Ascending aorta (tissue), 2 donors: ENCODE data around the gene CNTLN. TPM values are rescaled to one million over a fixed set of nuclear protein-coding genes. Genes with fewer than 3 reads are reported as not detected.
"Not testable (repeated sequence)": the region's sequence is repeated elsewhere in the genome, so short reads cannot be mapped to it uniquely, and the experiment has no call there.

Source experiments
- DNase-seq, 2 donors: peaks; one replicate each; pipeline ENCODE4 v3.0.0-alpha.2; 2019; ENCODE audit warnings: low spot score in 2 of 2
- H3K27ac ChIP-seq, 2 donors: fragments of 200-600 bp; sonication (generic); one replicate each; pipeline ENCODE4 v1.5.1; 2016 to 2017; ENCODE audit warnings: mild to moderate bottlenecking in 1 of 2
- H3K27me3 ChIP-seq: fragments of 200-600 bp; sonication (generic); one replicate; pipeline ENCODE4 v1.5.1; 2017
- H3K36me3 ChIP-seq, 2 donors: fragments of 200-600 bp; sonication (generic); one replicate each; pipeline ENCODE4 v1.5.1; 2016
- H3K4me1 ChIP-seq, 2 donors: fragments of 200-600 bp; sonication (generic); one replicate each; pipeline ENCODE4 v1.5.1; 2016 to 2017; ENCODE audit warnings: mild to moderate bottlenecking in 1 of 2
- H3K4me3 ChIP-seq, 2 donors: fragments of 200-600 bp; sonication (generic); one replicate each; pipeline ENCODE4 v1.5.1; 2016 to 2017; ENCODE audit warnings: mild to moderate bottlenecking in 1 of 2
- H3K9me3 ChIP-seq, 2 donors: fragments of 200-600 bp; sonication (generic); one replicate each; pipeline ENCODE4 v1.5.1; 2016
- CTCF ChIP-seq, 3 experiments: fragments of 200-600 bp in 2 of 3; fragments of 450-650 bp in 1 of 3; sonication (generic) in 2 of 3; IDR thresholded peaks; one replicate each; pipeline ENCODE4 v1.5.1; 2016 to 2019; ENCODE audit warnings: antibody characterized with exemption in 3 of 3, mild to moderate bottlenecking in 1 of 3, moderate library complexity in 1 of 3
- intact Hi-C: fragments of 100-400 bp; cut with DNase I; formaldehyde crosslinking; loops from one replicate; pipeline ENCODE4 v1.15.1; 2023
- total RNA-seq: library from RNA; depleted of rRNA; stranded (reverse); fragments of >200 nt; gene quantifications from one replicate; pipeline ENCODE4 v1.1.0, GENCODE V29; 2016

The CNTLN gene
- total RNA-seq, 1 donor from 2014 or later, result 3.5 TPM

- no peak for DNase-seq
- intact Hi-C loops, result no loop called here
Measured at GRCh38 chr9:17236147-17236546, 101.3 kb downstream of the CNTLN start.

GRCh38 chr9:17246770-17247169 is 111.9 kb downstream of the CNTLN start:
- no peaks in the 10 kb centered on the region for H3K4me1 ChIP-seq
- no peak for DNase-seq
- H3K36me3 ChIP-seq, result peaks cover 3 to 15% of the 10 kb centered on the region in 2 donors
- H3K9me3 ChIP-seq, result peaks cover 12 to 62% of the 10 kb centered on the region in 2 donors
- TF ChIP-seq CTCF (IDR thresholded peaks at IDR 0.05), result no peak
- no peak overlapping the region for H3K27ac ChIP-seq
- no peak overlapping the region for H3K4me3 ChIP-seq
- intact Hi-C loops, result no loop called here
- no peaks in the 10 kb centered on the region for H3K27me3 ChIP-seq

More at GRCh38 chr9:17236147-17236546, 101.3 kb downstream of the CNTLN start:
- Histone ChIP-seq H3K27me3 (no peaks in the 10 kb centered on the region), H3K27ac (no peak overlapping the region), H3K36me3 (no peaks in the 10 kb centered on the region), H3K4me1 (no peaks in the 10 kb centered on the region), H3K9me3 (peaks cover 0 to under 1% of the 10 kb centered on the region in 2 donors), H3K4me3 (no peak overlapping the region)
- TF ChIP-seq CTCF (IDR thresholded peaks at IDR 0.05), result no peak

DNA sequence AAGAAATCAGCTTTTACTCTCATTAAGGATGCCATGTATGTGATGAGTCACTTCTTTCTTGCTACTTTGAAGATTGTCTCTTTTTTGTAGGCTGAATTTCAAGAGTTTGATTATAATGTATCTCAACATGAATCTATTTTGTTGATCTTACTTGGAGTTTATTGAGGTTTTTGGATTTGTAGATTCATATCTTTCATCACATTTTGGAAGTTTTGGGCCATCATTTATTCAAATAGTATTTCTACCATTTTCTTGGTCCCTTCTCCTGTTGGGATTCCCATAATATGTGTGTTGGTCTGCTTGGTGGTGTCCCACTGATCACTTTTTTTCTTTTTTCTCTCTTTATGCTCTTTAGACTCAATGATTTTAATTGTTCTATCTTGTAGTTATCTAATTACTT is 116.3 kb downstream of the CNTLN start:
- Histone ChIP-seq H3K4me3 (no peak overlapping the region), H3K27ac (no peak overlapping the region), H3K9me3 (peaks cover 13 to 84% of the 10 kb centered on the region in 2 donors), H3K27me3 (no peaks in the 10 kb centered on the region), H3K4me1 (no peaks in the 10 kb centered on the region), H3K36me3 (peaks cover 3 to 8% of the 10 kb centered on the region in 2 donors)
- no peak for TF ChIP-seq CTCF (IDR thresholded peaks at IDR 0.05)
- no peak for DNase-seq
- intact Hi-C loops, result no loop called here

DNA sequence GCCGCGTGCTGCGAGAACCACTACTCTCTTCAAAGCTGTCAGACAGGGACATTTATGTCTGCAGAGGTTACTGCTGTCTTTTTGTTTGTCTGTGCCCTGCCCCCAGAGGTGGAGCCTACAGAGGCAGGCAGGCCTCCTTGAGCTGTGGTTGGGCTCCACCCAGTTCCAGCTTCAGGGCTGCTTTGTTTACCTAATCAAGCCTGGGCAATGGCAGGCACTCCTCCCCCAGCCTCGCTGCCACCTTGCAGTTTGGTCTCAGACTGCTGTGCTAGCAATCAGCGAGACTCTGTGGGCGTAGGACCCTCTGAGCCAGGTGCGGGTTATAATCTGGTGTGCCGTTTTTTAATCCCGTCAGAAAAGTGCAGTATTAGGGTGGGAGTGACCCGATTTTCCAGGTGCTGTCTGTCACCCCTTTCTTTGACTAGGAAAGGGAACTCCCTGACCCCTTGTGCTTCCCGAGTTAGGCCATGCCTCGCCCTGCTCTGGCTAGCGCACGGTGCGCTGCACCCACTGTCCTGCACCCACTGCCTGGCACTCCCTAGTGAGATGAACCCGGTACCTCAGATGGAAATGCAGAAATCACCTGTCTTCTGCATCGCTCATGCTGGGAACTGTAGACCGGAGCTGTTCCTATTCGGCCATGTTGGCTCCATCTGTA is 133.8 kb downstream of the CNTLN start:
- H3K4me1 ChIP-seq, intact Hi-C loops, H3K4me3 ChIP-seq, DNase-seq, H3K27me3 ChIP-seq, H3K36me3 ChIP-seq, H3K27ac ChIP-seq, H3K9me3 ChIP-seq: not testable (repeated sequence)

DNA sequence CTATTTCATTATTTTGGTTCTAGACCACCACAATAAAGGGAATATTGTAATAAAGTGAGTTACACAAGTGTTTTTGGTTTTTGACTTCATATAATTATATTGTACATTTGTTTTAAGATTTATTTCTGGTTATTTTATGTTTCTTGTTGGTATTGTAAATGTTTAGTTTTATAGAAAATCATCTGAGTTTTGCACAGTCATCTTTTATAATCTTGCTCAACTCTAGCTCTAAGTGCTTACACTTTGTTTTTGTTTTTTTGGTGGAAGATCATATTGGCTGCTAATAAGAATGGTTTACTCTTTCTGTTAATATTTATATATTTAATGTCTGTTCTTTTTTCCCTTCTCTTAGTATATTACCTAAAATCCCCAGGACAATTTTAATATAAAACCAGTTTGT is 135.0 kb downstream of the CNTLN start:
- DNase-seq, result no peak
- Histone ChIP-seq H3K4me3 (no peak overlapping the region), H3K9me3 (peaks cover 0 to 3% of the 10 kb centered on the region in 2 donors), H3K27ac (no peak overlapping the region), H3K36me3 (no peaks in the 10 kb centered on the region), H3K4me1 (no peaks in the 10 kb centered on the region), H3K27me3 (no peaks in the 10 kb centered on the region)
- no peak for TF ChIP-seq CTCF (IDR thresholded peaks at IDR 0.05)
- intact Hi-C loops, result no loop called here

GRCh38 chr9:17272536-17272935 is 137.7 kb downstream of the CNTLN start:
- DNase-seq, result no peak
- H3K27ac ChIP-seq, result no peak overlapping the region
- no peaks in the 10 kb centered on the region for H3K4me1 ChIP-seq
- intact Hi-C loops, result no loop called here
- no peak for TF ChIP-seq CTCF (IDR thresholded peaks at IDR 0.05)
- no peaks in the 10 kb centered on the region for H3K9me3 ChIP-seq
- no peaks in the 10 kb centered on the region for H3K27me3 ChIP-seq
- H3K4me3 ChIP-seq, result no peak overlapping the region
- H3K36me3 ChIP-seq, result peaks cover 0 to 3% of the 10 kb centered on the region in 2 donors
